Urinary bladder (tissue), 4 donors: ENCODE results near the gene TGFBR3L. TPM values are rescaled to one million over a fixed set of nuclear protein-coding genes. Genes with fewer than 3 reads are reported as not detected.
A peak's percentile ranks its signal among the peaks of the same experiment; 100 is the strongest.
"Not testable (repeated sequence)": the region's sequence is repeated elsewhere in the genome, so short reads cannot be mapped to it uniquely, and the experiment has no call there.

Experiments
- DNase-seq: peaks from one replicate; pipeline ENCODE4 v3.0.0-alpha.2; 2015; ENCODE audit errors: extremely low spot score
- H3K27ac ChIP-seq: one replicate; pipeline ENCODE4 v1.5.1; 2013; ENCODE audit warnings: low read depth, mild to moderate bottlenecking, moderate library complexity
- H3K36me3 ChIP-seq: one replicate; pipeline ENCODE4 v1.6.1; 2013; ENCODE audit warnings: mild to moderate bottlenecking, moderate library complexity; ENCODE audit not compliant: insufficient read depth
- H3K4me1 ChIP-seq: one replicate; pipeline ENCODE4 v1.6.1; 2013; ENCODE audit warnings: mild to moderate bottlenecking, moderate library complexity; ENCODE audit not compliant: insufficient read depth
- H3K4me3 ChIP-seq: one replicate; pipeline ENCODE4 v1.5.1; 2013; ENCODE audit warnings: low read depth, low read length
- WGBS: extraction: QIAGEN DNeasy Blood & Tissue Kit; methylation state at CpG from one replicate; pipeline ENCODE4 v1.1.7; 2013; 5-methylcytosine and 5-hydroxymethylcytosine counted together
- polyA plus RNA-seq: library from polyadenylated mRNA; stranded (reverse); fragments of 200-250 nt; gene quantifications from one replicate; pipeline ENCODE4 v1.2.3, GENCODE V29; 2013
- total RNA-seq: library from RNA; depleted of rRNA; stranded (reverse); fragments of >200 nt; gene quantifications from one replicate; pipeline ENCODE4 v1.2.3, GENCODE V29; 2014
- donor health status: healthy with polysubstance abuse.
- donor health status: healthy.

TGFBR3L gene
- total and polyA plus RNA-seq, 2 donors: 2.6 TPM; not detected in 1

DNA sequence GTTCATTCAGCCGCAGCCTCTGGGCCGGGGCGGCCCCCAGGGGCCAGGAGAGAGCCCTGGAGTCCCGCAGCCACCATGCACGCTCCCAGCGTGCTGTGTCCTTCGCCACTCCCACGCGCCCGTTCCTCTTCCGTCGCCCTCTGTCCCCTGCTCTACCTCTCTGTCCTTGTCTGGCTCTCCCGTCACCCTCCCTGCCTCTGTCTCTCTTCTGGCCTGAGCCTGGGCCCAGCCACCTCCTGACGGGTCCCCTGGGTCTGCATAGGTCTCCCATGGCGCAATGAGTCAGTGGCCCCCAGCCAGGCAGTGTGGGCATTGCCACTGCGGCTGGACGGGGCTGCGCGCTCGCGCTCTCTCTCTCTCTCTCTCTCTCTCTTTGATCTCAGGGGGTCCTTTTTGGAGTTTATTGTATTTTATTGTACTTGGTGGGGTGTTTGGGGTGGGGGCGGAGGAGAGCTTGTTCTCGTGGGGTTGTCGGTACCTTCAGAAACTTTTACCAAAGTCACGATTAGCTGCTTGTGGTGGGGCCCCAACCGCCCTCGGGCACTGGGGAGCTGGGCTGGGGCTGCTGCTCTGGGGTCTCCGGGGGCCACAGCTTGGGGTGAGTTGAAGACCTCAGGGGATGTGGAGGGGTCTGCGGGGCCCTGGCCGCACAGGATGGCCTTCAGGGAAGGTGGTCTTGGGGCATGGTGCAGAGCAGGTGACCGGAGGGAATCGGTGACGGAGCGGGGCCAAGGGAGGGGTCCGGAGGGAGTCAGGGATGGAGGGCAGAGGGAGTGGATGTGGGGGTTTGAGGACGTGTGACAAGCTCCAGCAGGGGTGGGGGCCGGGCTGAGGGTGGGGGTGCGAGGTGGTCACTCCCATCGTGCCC is 1.7 kb upstream of the TGFBR3L start:
- DNase-seq: no peak
- Histone ChIP-seq H3K27ac (no peak overlapping the region), H3K36me3 (peaks cover 12% of the 10 kb centered on the region), H3K4me1 (no peaks in the 10 kb centered on the region), H3K4me3 (no peak overlapping the region)
- 93% methylated on average over 39 of the region's 39 CpGs for WGBS

DNA sequence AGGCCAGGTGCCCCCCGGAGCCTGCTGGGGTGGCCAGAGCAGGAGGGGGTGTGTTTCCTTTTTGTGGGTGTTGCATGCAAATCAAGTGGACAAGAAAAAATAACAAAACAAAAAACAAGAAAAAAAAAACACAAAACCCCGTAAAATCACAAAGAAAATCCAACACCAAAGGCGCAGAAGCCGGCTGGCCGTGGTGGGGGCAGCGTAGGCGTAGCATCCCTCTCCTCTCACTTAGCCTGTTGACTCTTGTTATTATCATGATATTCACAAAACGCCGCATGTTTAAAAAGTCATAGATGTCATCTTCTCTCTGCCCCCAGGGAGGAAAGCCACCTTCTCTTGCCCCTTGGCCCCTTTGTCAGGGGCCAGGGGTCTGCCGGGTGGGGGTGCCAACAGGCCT is 978 bp upstream of the TGFBR3L start:
- Histone ChIP-seq H3K4me3 (no peak overlapping the region), H3K4me1 (no peaks in the 10 kb centered on the region), H3K27ac (no peak overlapping the region), H3K36me3 (peaks cover 12% of the 10 kb centered on the region)
- no peak for DNase-seq
- WGBS: 87% methylated on average over 10 of the region's 10 CpGs

DNA sequence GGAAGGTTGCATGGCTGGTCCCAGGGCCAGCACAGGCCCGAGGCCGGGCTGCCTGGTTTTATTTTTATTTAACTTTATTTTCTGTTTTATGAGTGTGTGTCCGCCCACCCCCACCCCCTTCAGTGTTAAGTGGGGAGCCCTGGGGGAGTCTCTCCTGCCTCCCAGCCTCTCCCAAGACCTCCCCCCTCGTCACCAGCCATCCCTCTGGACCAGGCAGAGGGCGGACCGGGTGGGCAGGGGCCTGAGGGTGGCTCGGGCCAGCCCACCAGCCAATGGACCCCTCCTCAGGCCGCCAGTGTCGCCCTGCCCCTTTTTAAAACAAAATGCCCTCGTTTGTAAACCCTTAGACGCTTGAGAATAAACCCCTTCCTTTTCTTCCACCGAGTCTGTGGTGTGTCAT is 531 bp upstream of the TGFBR3L start:
- H3K4me1 ChIP-seq: no peaks in the 10 kb centered on the region
- peaks cover 12% of the 10 kb centered on the region for H3K36me3 ChIP-seq
- H3K4me3 ChIP-seq: no peak overlapping the region
- 50% methylated on average over 12 of the region's 12 CpGs for WGBS
- DNase-seq: no peak
- no peak overlapping the region for H3K27ac ChIP-seq

GRCh38 chr19:7915250-7916102 is 846 bp downstream of the TGFBR3L start:
- WGBS: 46% methylated on average over 24 of the region's 24 CpGs
- H3K4me1 ChIP-seq: no peaks in the 10 kb centered on the region
- H3K4me3 ChIP-seq: peak overlapping the region; percentile 5
- peaks cover 8% of the 10 kb centered on the region for H3K36me3 ChIP-seq
- no peak for DNase-seq
- H3K27ac ChIP-seq: no peak overlapping the region

DNA sequence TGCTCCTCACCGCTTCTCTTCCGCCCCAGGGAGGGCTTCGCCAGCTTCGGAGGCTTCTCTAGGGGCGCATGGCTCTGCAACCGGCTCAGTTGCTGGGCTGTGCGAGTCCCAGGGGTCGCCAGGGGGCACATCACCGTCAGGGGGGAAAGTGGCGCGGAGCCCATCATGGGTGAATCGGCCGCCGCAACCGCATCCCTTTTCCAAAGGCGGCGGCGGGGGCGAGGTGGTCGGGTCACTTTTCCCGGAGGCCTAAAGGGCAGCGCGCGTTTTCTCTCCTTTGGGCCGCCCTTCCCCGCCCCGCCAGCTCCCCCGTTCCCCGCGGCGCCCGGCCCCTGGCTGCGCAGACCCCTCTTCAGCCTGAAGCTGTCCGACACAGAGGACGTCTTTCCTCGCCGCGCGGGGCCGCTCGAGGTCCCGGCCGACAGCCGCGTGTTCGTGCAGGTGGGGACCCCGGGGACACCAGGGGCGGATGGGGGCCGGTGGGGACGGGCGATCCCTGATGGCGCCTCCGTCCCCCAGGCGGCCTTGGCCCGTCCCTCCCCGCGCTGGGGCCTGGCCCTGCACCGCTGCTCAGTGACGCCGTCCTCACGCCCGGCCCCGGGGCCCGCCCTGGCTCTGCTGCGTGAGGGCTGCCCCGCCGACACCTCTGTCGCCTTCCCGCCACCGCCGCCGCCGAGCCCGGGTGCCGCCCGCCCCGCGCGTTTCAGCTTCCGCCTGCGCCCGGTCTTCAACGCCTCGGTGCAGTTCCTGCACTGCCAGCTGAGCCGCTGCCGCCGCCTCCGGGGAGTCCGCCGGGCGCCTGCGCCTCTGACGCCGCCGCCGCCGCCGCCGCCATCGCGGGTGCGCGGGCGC is 1.7 kb downstream of the TGFBR3L start:
- H3K4me1 ChIP-seq: no peaks in the 10 kb centered on the region
- H3K27ac ChIP-seq: no peak overlapping the region
- no peak for DNase-seq
- peaks cover 5% of the 10 kb centered on the region for H3K36me3 ChIP-seq
- WGBS: under 1% methylated on average over 104 of the region's 104 CpGs
- H3K4me3 ChIP-seq: peak overlapping the region; percentile 32

GRCh38 chr19:7916955-7917266 is 2.3 kb downstream of the TGFBR3L start:
- 8% methylated on average over 12 of the region's 12 CpGs for WGBS
- no peak for DNase-seq
- H3K36me3 ChIP-seq: peaks cover 2% of the 10 kb centered on the region
- no peak overlapping the region for H3K27ac ChIP-seq
- H3K4me1 ChIP-seq: no peaks in the 10 kb centered on the region
- H3K4me3 ChIP-seq: peak overlapping the region; percentile 32

- peak overlapping the region; percentile 24 for H3K4me3 ChIP-seq
- no peaks in the 10 kb centered on the region for H3K4me1 ChIP-seq
- no peak overlapping the region for H3K27ac ChIP-seq
- 1% methylated on average over 71 of the region's 71 CpGs for WGBS
- no peaks in the 10 kb centered on the region for H3K36me3 ChIP-seq
- no peak for DNase-seq
Observed at GRCh38 chr19:7917267-7918061, 2.8 kb downstream of the TGFBR3L start.

GRCh38 chr19:7918062-7918614 is 3.5 kb downstream of the TGFBR3L start:
- DNase-seq, H3K27ac ChIP-seq, H3K4me3 ChIP-seq, H3K4me1 ChIP-seq, H3K36me3 ChIP-seq: not testable (repeated sequence)
- 29% methylated on average over 29 of the region's 29 CpGs for WGBS

DNA sequence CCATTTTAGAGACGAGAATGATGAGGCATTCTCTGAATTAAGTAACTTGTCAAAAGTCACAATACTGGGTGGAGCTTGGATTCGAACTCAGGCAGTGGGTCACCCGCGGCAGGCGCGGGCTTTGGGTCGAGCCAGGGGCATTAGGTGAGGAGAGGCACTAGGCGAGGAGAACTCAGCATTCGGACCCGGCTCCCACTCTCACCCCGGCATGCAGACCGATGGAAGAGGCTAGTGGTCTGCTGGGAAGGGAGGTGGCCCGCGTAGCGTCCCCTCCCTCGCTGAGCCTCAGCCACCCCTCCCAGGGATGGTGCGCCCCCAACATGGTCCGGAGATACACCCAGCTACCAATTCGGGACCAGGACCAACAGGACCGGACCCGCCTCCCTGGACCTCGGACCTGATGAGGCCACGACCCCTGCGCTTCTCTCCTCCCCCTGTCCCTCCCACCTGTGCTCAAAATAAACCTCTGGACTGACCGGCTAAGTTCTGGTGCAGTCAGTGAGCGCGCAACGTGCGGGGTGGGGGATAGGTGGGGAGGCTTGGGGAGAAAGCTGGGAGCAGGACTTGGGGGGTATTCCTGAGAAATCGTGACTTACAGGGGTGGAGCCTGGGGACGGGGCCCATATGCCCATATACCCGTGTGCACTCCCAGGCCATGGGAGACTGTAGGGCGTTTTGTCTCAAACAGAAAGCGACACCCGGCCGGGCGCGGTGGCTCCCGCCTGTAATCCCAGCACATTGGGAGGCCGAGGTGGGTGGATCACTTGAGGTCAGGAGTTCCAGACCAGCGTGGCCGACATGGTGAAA is 4.2 kb downstream of the TGFBR3L start:
- WGBS: 48% methylated on average over 42 of the region's 42 CpGs
- Histone ChIP-seq H3K4me1 (no peaks in the 10 kb centered on the region), H3K4me3 (no peak overlapping the region), H3K36me3 (no peaks in the 10 kb centered on the region), H3K27ac (no peak overlapping the region)
- no peak for DNase-seq

DNA sequence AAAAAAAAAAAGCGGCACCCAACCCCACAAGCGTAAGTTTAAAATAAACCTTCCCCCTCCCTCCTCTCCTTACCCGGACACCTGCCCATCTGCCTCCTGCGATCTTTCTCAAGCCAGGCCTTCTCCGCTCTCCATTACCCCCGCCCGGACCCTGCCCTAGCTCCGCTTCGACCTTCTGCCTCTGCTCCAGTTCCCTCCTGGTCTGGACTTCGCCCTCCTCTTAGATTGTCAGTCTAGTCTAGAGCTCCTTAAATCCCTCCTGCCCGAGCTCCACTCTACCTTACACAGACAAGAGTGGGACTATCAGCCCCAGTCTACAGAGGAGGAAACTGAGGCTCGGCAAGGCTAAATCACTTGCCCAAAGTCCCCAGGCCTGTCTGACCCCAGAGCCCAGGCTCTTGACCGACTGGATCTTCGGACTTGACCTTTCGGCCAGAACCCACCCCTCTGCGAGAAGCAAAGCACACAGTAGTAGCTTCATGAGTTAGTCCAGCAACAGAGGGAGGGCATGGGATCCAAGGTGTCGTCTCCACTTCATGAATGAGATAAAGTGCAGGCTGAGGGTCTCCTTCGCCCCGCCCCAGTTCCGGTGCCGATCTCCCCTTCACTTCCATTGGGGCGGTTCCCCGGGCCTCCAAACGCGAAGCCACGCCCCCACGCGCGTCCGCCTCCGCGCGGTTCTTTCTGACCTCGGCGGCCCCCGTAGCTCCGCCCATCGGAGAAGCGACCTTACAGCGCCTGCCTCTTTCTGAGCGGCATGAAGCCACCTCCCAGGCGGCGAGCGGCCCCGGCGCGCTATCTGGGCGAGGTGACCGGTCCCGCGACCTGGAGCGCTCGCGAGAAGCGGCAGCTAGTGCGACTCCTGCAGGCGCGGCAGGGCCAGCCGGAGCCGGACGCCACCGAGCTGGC is 5.2 kb downstream of the TGFBR3L start, which contains the start of gene SNAPC2:
TSS of gene SNAPC2 (plus strand) at position 729 of the 909 bp plus-strand sequence. CDS start at position 758, 29 bp downstream.
- Histone ChIP-seq H3K36me3 (no peaks in the 10 kb centered on the region), H3K4me3 (peak within 1 kb of the TSS; percentile 60), H3K27ac (peak within 1 kb of the TSS; percentile 81), H3K4me1 (no peaks in the 10 kb centered on the region)
- WGBS: 7% methylated on average over 62 of the region's 62 CpGs
- DNase-seq: peak; percentile 52
